ENCODE data around the gene ATP6V1B1. TPM values are rescaled to one million over a fixed set of nuclear protein-coding genes. Genes with fewer than 3 reads are reported as not detected.

ATP6V1B1 gene
- total and polyA plus RNA-seq, 2 of the 13 experiments (the other 11 are each of a cell fraction or from before 2014, with no cell fraction given), result 0.58 to 1.6 TPM

- Histone ChIP-seq H2AFZ (ENCODE audit: low read length) (no peak overlapping the region), H3K36me3 (replicated peaks in 1 of 2; ENCODE audit: control insufficient read depth in 1 of 2, insufficient read depth in 2 of 2, low read length in 2 of 2) (no peaks in the 10 kb centered on the region; a peak in 2 of 5 replicates), H3K9ac (ENCODE audit: insufficient read depth, low read depth, low read length) (no peak overlapping the region), H3K79me2 (ENCODE audit: insufficient read depth, low read length) (peaks cover 18% of the 10 kb centered on the region), H3K4me3 (replicated peaks in 1 of 3; ENCODE audit: insufficient read depth in 1 of 3, low read depth in 2 of 3, low read length in 3 of 3) (no peak overlapping the region), H3K4me2 (ENCODE audit: low read depth, low read length) (no peak overlapping the region), H3K9me3 (ENCODE audit: low read length) (no peaks in the 10 kb centered on the region), H4K20me1 (ENCODE audit: insufficient read depth, low read length) (no peaks in the 10 kb centered on the region), H3K27me3 (ENCODE audit: control insufficient read depth in 1 of 2, insufficient read depth in 2 of 2, low read length in 2 of 2) (peaks cover 2 to 16% of the 10 kb centered on the region in 2 experiments; a peak in 4 of 5 replicates), H3K4me1 (ENCODE audit: insufficient read depth, low read length) (peaks cover 43% of the 10 kb centered on the region), H3K27ac (ENCODE audit: extremely low read length, insufficient read depth, low read length) (no peak overlapping the region)
- no TSS peak for BruUV-seq (replicated peaks)
- FAIRE-seq (no peak), DNase-seq (ENCODE audit: low spot score) (no peak), ATAC-seq (no peak)
- in situ Hi-C loops (cut with HindIII; ENCODE audit: extremely low pct_ligation_motif_present, low pct_unique_long_range_greater_than_20kb) (no loop called here), intact Hi-C loops (cut with micrococcal nuclease; ENCODE audit: unreplicated experiment) (no loop called here)
- TF ChIP-seq SOX6 (IDR thresholded peaks at IDR 0.05), result no peak
- TF ChIP-seq SOX6 (CRISPR knock-in tag; IDR thresholded peaks at IDR 0.05), result no peak
- no peak for TF ChIP-seq ATM (IDR thresholded peaks at IDR 0.05; ENCODE audit: borderline replicate concordance)
- CTCF ChIA-PET (ENCODE audit: low intra/inter-chr PET ratio, low total read pairs), result no interaction called here
- POLR2A ChIA-PET, result no interaction called here
Observed at GRCh38 chr2:70903171-70903570, 32.5 kb upstream of the ATP6V1B1 start.

GRCh38 chr2:70903641-70904340 is 31.9 kb upstream of the ATP6V1B1 start:
- Histone ChIP-seq H3K36me3 (replicated peaks in 1 of 2; ENCODE audit: control insufficient read depth in 1 of 2, insufficient read depth in 2 of 2, low read length in 2 of 2) (no peaks in the 10 kb centered on the region; a peak in 2 of 5 replicates), H3K27me3 (ENCODE audit: control insufficient read depth in 1 of 2, insufficient read depth in 2 of 2, low read length in 2 of 2) (peaks cover 2 to 10% of the 10 kb centered on the region in 2 experiments; a peak in 4 of 5 replicates), H3K4me2 (ENCODE audit: low read depth, low read length) (no peak overlapping the region), H3K27ac (ENCODE audit: extremely low read length, insufficient read depth, low read length) (no peak overlapping the region), H2AFZ (ENCODE audit: low read length) (no peak overlapping the region), H4K20me1 (ENCODE audit: insufficient read depth, low read length) (no peaks in the 10 kb centered on the region; the same call in 1 of the 2 replicates), H3K4me1 (ENCODE audit: insufficient read depth, low read length) (peaks cover 37% of the 10 kb centered on the region), H3K9me3 (ENCODE audit: low read length) (no peaks in the 10 kb centered on the region), H3K4me3 (replicated peaks in 1 of 3; ENCODE audit: insufficient read depth in 1 of 3, low read depth in 2 of 3, low read length in 3 of 3) (no peak overlapping the region), H3K79me2 (ENCODE audit: insufficient read depth, low read length) (peaks cover 18% of the 10 kb centered on the region), H3K9ac (ENCODE audit: insufficient read depth, low read depth, low read length) (no peak overlapping the region)
- FAIRE-seq (no peak), ATAC-seq (no peak), DNase-seq (ENCODE audit: low spot score) (no peak)
- ChIA-PET CTCF (ENCODE audit: low intra/inter-chr PET ratio, low total read pairs) (no interaction called here), POLR2A (no interaction called here)
- BruUV-seq (replicated peaks), result no TSS peak
- WGBS (ENCODE audit: low lambda C conversion rate), result 97% methylated on average over 25 of the region's 25 CpGs
- in situ Hi-C loops (cut with HindIII; ENCODE audit: extremely low pct_ligation_motif_present, low pct_unique_long_range_greater_than_20kb) (no loop called here), intact Hi-C loops (cut with micrococcal nuclease; ENCODE audit: unreplicated experiment) (no loop called here)
- TF ChIP-seq KLF11 (CRISPR knock-in tag; IDR thresholded peaks at IDR 0.05) (no peak), LBX2 (CRISPR knock-in tag; IDR thresholded peaks at IDR 0.05; ENCODE audit: borderline replicate concordance) (no peak), ZKSCAN5 (CRISPR knock-in tag; IDR thresholded peaks at IDR 0.05) (no peak), ASH2L (IDR thresholded peaks at IDR 0.05; ENCODE audit: insufficient read length, low read depth, low read length) (no peak), ZNF205 (CRISPR knock-in tag; IDR thresholded peaks at IDR 0.05) (no peak), ZBTB2 (CRISPR knock-in tag; IDR thresholded peaks at IDR 0.05; ENCODE audit: low read depth) (no peak), ZNF136 (CRISPR knock-in tag; IDR thresholded peaks at IDR 0.05; ENCODE audit: low read depth) (no peak), FOXK2 (IDR thresholded peaks at IDR 0.05) (no peak), NCOA5 (CRISPR knock-in tag; IDR thresholded peaks at IDR 0.05) (no peak), ZBTB44 (CRISPR knock-in tag; IDR thresholded peaks at IDR 0.05) (no peak), ATF7-NPFF (CRISPR knock-in tag; IDR thresholded peaks at IDR 0.05; ENCODE audit: low read depth) (no peak), ZNF180 (CRISPR knock-in tag; IDR thresholded peaks at IDR 0.05; ENCODE audit: borderline replicate concordance, low read depth) (no peak), ZNF891 (CRISPR knock-in tag; IDR thresholded peaks at IDR 0.05) (no peak), HOXA9 (CRISPR knock-in tag; IDR thresholded peaks at IDR 0.05; ENCODE audit: borderline replicate concordance) (no peak)

All from HepG2 (cell line).